PC-3 (cell line): ENCODE data around the gene HSD3B7.

ENCODE experiments used
- EZH2 ChIP-seq: fragments of 300-600 bp; sonication (generic); IDR thresholded peaks from one replicate; pipeline ENCODE4 v1.6.1; 2017; ENCODE audit warnings: antibody characterized with exemption, mild to moderate bottlenecking, low read length; ENCODE audit not compliant: unreplicated experiment
- EZH2phosphoT487 ChIP-seq: fragments of 300-600 bp; sonication (generic); IDR thresholded peaks from 2 replicates; pipeline ENCODE4 v1.6.1; 2018; ENCODE audit warnings: mild to moderate bottlenecking, antibody characterized with exemption, low read length, borderline replicate concordance
- TF ChIP-seq, protein P1 (sequence below): fragments of 300-600 bp; sonication (generic); conservative IDR thresholded peaks from 2 replicates; pipeline ENCODE4 v1.5.1; 2017; ENCODE audit warnings: antibody characterized with exemption, low read depth, mild to moderate bottlenecking, low read length

DNA sequence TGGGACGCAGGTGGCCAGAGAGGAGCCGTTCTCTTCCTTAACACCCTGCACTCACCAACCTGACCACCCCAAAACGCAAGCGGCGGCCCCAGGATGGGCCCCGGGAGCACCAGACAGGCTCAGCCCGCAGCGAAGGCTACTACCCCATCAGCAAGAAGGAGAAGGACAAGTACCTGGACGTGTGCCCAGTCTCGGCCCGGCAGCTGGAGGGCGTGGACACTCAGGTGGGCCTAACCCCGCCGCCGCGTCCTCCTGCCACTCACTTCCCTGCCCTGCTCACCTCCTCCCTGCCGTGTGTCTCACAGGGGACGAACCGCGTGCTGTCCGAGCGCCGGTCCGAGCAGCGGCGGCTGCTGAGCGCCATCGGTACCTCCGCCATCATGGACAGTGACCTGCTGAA, 4.6 kb upstream of the HSD3B7 start:
- TF ChIP-seq, protein P1, sequence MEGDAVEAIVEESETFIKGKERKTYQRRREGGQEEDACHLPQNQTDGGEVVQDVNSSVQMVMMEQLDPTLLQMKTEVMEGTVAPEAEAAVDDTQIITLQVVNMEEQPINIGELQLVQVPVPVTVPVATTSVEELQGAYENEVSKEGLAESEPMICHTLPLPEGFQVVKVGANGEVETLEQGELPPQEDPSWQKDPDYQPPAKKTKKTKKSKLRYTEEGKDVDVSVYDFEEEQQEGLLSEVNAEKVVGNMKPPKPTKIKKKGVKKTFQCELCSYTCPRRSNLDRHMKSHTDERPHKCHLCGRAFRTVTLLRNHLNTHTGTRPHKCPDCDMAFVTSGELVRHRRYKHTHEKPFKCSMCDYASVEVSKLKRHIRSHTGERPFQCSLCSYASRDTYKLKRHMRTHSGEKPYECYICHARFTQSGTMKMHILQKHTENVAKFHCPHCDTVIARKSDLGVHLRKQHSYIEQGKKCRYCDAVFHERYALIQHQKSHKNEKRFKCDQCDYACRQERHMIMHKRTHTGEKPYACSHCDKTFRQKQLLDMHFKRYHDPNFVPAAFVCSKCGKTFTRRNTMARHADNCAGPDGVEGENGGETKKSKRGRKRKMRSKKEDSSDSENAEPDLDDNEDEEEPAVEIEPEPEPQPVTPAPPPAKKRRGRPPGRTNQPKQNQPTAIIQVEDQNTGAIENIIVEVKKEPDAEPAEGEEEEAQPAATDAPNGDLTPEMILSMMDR = no peak
- no peak for TF ChIP-seq EZH2
- no peak for TF ChIP-seq EZH2phosphoT487
